GM18511 (cell line): Measurements from ENCODE around the gene TJAP1.

Experiments
- ATAC-seq: cut with Tn5 transposase; IDR thresholded peaks from one replicate; pipeline ENCODE4 v1.9.1; 2021; ENCODE audit warnings: mild to moderate bottlenecking, moderate library complexity; ENCODE audit not compliant: unreplicated experiment

TJAP1 gene

DNA sequence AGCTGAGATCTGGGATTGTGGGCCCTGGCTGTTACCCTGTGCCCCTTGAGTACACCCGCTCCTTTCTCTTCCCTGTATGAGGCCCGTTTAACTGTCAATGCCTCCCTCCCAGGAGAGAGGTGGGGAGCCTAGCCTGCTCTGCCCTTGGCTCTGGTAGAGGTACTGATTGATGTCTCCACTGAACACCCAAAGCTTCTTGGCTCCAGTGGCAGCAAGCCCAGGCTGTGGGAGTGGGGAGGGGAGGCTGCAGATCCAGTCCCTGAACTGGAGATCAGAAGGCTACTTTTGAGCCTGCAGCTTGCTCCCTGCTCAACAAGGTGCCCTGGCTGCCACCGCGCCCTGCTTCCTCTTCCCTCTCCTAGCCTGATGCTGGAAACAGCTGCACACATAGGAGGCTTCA is 25.3 kb downstream of the TJAP1 start:
- no peak for ATAC-seq

GRCh38 chr6:43503443-43503842 is 26.1 kb downstream of the TJAP1 start:
- no peak for ATAC-seq

- no peak for ATAC-seq
These were observed 27.6 kb downstream of the TJAP1 start for GRCh38 chr6:43504756-43505593.

- no peak for ATAC-seq
These were observed 28.3 kb downstream of the TJAP1 start for GRCh38 chr6:43505718-43506117.

DNA sequence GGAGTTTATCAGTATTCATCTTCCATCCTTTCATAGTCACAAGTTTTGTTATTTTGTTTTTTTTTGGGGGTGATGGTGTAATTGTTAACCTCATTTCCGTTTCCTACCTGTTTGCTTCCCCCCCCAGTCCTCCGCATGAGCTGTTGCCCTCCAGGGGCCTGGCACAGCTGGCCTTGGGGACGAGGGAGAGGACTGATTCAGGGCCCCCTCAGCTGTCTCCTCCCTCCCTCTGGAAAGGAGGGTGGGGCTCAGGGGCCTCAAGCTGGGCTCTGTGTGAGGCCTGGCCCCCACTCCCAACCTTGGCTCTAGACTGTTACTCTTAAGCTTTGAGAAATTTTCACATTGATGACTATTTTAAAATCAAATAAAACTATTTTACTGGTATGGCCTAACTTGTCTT is 28.8 kb downstream of the TJAP1 start:
- ATAC-seq = no peak

- peak; percentile 62 for ATAC-seq
These were observed 29.5 kb downstream of the TJAP1 start for GRCh38 chr6:43506667-43507471.

GRCh38 chr6:43508481-43509141 is 31.2 kb downstream of the TJAP1 start:
- no peak for ATAC-seq

GRCh38 chr6:43509142-43509983 is 32.0 kb downstream of the TJAP1 start:
- ATAC-seq = peak; percentile 17

DNA sequence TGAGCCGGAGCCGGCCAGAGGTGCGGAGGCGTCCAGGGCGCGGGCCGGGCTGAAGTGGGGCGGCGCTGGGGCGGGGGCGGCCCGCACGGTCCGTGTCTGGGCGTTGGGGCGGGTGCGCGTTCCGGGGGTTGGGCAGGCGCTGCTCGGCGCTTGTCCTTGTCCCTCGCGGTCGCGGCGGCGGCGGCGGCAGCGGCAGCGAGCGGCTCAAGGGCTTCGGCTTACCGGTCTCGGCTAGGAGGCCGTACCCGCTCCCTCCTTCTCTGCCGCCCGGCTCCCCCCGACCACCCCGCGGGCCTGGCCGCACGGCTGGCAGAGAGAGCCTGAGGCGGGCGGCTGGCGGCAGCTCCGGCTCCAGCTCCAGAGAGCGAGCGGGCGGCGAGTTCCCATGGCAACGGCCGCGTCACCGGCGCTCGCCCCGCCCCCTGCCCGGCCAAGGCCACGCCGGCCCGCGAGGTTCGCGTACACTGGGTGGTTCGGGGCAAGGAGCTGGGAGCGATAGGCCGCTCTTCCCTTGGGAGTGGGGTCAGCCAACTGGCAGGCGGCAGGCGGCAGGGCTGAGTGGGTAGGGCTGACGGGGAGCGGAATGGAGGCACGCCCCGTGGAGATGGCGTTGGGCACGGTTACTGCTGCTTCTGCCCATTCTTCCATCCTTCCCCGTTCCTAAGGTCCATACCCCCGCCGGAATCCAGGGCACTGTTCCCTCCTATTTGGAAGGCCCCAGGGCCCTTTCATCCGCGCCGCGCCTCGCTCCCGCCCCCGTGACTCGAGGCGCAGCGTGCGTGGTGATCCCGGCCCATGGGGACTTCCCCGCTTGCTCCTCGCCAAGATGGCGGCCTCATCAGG is 32.8 kb downstream of the TJAP1 start, which contains the start of gene LRRC73:
TSS of gene LRRC73 (minus strand) at position 363 of the 843 bp plus-strand sequence. CDS start 561 bp downstream, outside the sequence.
- ATAC-seq = peak; percentile 83

- no peak for ATAC-seq
These were observed 33.4 kb downstream of the TJAP1 start for GRCh38 chr6:43510827-43511163.

- no peak for ATAC-seq
These were observed 34.5 kb downstream of the TJAP1 start for GRCh38 chr6:43511824-43512415.

- no peak for ATAC-seq
These were observed 38.4 kb downstream of the TJAP1 start for GRCh38 chr6:43515808-43516207.

- ATAC-seq = no peak
These were observed 39.0 kb downstream of the TJAP1 start for GRCh38 chr6:43516367-43516696.

- ATAC-seq = peak; percentile 94
These were observed 39.5 kb downstream of the TJAP1 start, which contains the start of the genes POLR1C and YIPF3 for GRCh38 chr6:43516697-43517504. TSS of gene POLR1C (plus strand) at chr6:43517089. CDS start at chr6:43517110, 21 bp downstream. TSS of gene YIPF3 (minus strand) at chr6:43516926. CDS start at chr6:43516807, 119 bp downstream.

- ATAC-seq = no peak
These were observed 40.4 kb downstream of the TJAP1 start for GRCh38 chr6:43517505-43518357.

DNA sequence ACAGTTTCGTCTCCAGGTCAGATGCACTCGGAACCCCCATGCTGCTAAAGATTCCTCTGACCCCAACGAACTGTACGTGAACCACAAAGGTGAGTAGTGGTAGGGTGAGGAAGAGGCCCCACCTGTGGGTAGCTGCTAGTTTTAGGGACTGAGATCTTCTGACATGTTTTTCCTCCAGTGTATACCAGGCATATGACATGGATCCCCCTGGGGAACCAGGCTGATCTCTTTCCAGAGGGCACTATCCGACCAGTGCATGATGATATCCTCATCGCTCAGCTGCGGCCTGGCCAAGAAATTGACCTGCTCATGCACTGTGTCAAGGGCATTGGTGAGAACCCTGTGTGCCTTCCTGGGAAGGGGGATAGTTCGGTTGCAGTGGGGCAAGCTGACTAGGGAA is 42.7 kb downstream of the TJAP1 start:
- ATAC-seq = no peak

GRCh38 chr6:43521836-43522235 is 44.5 kb downstream of the TJAP1 start:
- no peak for ATAC-seq
